Activated T-helper 9 cell treated with anti-CD3 and anti-CD28 coated beads, Interleukin-2, amount 50 U/mL, for 16 hours (primary cell): ENCODE measurements around the gene RABEP1.
"Not testable (repeated sequence)": the region's sequence is repeated elsewhere in the genome, so short reads cannot be mapped to it uniquely, and the experiment has no call there.

Experiments
- DNase-seq: peaks from one replicate; pipeline ENCODE4 v3.0.0-alpha.2; 2020; ENCODE audit warnings: low read depth

The RABEP1 gene, protein sequence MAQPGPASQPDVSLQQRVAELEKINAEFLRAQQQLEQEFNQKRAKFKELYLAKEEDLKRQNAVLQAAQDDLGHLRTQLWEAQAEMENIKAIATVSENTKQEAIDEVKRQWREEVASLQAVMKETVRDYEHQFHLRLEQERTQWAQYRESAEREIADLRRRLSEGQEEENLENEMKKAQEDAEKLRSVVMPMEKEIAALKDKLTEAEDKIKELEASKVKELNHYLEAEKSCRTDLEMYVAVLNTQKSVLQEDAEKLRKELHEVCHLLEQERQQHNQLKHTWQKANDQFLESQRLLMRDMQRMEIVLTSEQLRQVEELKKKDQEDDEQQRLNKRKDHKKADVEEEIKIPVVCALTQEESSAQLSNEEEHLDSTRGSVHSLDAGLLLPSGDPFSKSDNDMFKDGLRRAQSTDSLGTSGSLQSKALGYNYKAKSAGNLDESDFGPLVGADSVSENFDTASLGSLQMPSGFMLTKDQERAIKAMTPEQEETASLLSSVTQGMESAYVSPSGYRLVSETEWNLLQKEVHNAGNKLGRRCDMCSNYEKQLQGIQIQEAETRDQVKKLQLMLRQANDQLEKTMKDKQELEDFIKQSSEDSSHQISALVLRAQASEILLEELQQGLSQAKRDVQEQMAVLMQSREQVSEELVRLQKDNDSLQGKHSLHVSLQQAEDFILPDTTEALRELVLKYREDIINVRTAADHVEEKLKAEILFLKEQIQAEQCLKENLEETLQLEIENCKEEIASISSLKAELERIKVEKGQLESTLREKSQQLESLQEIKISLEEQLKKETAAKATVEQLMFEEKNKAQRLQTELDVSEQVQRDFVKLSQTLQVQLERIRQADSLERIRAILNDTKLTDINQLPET

DNA sequence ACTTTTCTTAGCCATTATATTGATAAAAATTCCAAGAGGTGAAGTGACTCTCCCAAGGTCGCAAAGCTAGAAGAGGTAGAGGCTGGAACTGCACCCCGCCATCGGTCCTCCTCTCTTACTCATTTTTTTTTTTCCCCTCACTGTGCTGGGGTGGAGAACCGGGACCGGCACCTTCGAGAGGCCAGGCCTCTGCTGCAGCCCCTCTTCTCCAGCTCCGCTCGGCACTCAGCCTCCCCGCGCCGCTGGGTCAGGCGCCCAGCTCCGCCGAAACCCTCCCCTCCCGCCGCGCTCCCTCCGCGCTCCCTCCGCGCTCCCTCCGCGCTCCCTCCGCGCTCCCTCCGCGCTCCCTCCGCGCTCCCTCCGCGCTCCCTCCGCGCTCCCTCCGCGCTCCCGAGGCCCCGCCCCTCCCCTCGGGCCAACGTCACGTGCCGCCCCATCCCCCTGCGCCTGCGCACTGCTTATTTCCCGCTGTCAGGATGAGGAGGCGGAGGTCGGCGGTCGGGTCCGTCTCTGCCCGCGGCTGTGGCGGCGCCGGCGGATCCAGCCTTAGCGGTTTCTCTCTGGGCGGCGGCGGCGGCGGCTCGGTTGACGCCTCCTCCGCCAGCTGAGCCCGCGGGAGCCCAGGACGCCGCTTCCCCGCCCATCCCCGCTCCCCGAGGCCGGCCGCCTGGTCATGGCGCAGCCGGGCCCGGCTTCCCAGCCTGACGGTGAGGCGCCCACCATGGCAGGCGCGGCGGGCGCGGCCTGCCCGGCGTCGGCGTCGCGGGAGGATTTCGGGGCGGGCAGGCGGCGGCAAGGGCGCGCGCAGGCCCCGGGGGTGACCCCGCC is at the start of gene RABEP1:
Gene RABEP1, plus strand, starts transcription at position 471 of the 828 bp plus-strand sequence. Its CDS starts 203 bp downstream, at position 674.
- DNase-seq = peak; percentile 91

DNA sequence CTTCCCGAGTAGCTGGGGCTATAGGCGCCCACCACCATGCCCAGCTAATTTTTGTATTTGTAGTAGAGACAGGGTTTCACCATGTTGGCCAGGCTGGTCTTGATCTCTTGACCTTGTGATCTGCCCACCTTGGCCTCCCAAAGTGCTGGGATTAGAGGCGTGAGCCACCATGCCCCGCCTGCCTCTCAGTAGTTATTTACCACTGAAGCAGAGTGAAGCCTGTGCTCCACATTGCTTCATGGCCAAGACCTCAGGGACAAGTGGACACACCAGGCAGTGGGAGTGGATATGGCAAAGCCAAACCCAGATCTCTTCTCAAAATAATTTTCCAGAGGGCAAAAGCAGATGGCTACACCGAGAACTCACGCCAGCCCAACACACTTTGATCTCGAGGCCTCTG is 48.6 kb upstream of the RABEP1 start:
- DNase-seq = not testable (repeated sequence)

DNA sequence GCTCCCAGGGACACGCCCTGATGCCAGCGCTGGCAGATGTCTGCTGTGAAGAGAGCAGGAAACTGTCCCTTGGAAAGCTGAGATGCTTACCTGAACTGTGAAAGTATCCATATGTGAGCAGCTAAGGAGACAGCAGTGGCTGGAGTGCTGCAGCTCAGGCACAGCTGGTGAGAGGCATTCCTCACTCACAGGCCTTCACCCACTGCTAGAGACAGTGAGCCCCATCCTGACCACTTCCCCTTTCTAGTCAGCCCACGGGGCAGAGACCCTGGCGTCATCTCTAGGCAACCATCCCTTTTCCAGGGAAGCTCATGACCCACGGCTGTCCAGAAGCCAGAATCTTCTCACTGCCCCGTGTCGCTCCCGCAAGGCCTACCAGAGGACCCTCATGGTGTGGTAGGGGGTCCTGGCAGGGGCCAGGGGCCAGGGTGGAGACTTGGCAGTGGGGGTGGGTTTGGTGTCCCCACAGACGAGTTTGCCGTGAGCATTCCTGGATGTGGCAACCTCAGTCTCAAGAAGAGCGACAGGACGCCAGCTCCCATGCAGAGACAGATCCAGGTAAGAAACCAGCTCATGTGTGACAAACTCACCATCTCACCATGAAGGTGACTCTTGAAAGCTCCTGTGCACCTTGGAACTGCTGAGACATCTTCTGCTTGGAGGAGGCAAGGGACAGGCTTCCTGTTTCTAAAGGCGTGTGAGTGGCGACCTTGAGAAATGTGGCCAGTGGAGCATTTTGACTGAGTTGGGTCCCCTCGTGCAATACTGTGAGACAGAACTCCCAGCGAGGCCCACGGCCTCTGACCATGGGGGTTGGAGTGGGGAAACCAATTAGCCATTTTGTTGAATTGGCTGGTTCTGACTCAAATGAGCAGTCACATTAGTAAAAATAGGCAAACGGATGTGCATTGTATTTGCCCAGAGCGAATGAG is 47.2 kb upstream of the RABEP1 start, which contains the start of gene SCIMP:
Gene SCIMP, minus strand, starts transcription at position 216 of the 932 bp plus-strand sequence. Its CDS starts 105 bp downstream, at position 111.
- DNase-seq = no peak

DNA sequence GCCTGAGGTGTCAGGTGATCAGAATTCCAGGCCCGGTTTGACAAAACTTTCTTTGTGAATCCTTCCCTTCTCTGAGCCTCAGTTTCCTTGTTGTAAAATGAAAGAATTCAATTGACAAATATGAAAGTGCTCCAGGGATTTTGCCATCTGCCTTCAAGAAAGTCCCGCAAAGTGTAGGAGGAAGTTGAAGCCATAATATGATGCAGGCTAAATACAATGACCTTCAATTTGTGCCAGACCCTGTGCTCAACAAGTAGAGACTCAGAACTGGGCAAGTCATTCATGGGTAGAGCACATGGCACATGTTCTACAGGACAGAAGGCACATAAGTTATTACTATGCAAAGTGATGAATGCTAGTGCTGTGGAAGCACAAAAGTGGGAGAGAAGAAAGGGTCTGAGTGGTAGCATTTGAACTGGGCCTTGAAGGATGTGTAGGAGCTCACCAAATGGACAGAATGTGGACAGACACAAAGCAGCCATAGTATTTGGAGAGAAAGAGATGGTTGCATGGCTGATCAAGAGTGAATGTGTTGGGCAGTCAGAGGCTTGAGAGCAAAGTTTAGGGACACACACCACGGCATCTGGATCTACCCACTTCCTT is 45.0 kb upstream of the RABEP1 start:
- no peak for DNase-seq

DNA sequence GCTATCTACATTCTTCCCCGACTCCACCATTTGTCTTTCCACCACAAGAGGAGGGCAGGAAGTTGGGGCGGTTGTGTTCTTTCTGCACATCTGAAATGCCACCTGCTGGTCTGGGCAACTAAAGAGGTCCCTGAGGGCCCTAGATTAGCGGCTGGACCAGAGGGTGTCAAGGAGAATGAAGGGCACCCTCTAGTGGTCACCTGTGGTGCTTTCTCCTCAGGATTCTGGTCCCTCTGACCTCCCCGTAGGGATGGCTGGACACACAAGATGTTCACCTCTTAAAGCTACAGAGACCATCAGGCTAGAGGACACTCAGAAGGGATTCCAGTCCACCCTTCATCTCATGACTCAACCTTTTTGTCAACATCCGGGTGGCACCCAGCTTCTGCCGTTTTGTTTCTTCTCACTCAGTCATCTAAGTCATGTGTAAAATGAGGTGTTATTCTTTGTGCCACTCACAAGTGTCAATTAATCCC is 44.5 kb upstream of the RABEP1 start:
- no peak for DNase-seq

DNA sequence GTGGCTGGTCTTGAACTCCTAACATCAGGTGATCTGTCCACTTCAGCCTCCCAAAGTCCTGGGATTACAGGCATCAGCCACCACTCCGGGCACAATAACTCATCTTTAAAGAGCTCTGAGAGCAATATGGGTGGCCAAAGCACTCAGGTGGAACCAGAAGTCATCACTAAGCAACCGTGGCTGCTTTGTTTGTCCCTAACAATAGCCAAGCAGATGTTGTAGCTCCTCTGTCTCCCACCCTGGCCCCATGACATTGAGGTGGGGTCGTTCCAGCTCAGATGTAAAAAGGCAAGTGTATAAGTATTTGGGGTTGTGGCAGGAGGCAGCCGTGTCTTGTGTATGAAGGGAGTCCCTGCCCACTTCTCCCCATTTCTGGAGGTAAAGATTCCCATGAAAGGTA is 43.8 kb upstream of the RABEP1 start:
- no peak for DNase-seq

DNA sequence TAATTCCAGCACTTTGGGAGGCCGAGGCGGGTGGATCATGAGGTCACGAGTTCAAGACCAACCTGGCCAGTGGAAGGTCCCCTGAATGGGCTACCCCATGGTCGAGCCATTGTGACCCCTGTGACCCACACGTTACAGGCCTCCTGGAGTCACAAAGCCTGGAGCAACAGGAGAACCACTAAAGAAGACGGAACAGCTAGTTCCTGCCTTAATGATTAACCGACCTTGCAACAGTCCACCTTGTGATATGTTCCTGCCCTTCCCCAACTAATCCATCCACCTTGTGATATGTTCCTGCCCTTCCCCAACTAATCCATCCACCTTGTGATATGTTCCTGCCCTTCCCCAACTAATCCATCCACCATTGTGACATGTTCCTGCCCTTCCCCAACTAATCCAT is 42.3 kb upstream of the RABEP1 start:
- not testable (repeated sequence) for DNase-seq

DNA sequence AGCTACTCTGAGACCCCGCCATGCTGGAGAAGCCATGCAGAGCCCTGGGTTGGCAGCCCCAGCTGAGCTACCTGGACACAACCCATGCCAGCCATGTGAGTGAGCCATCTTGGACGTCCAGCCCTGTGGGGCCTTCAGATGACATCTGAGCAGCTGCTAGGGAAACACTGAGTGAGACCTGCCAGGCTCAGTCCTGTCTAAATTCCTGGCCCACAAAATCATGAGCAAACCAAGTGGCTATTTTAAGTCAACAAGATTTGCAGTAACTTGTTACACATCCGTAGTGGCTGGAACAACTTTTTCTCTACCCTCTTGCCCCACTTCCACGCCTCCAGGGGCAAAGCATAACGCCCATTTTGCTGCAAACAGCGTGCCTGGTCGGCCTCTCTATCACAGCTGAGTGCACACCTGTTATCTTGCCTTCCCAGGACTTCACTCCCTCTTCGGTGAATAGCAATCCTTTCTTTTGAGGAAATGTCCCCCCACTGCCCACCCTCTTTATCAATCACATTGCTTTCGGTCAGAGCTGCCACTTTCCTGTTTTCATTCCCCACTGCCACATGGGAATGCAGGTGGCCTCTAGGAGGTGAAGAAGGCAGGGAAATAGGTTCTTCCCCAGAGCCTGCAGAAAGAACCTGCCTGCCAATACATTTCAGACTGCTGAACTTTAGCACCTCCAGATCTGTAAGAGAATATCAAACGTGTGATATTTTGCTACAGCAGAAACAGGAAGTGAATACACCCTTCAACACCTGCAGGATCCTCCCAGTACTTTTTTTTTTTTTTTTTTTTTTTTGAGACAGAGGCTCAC is 40.0 kb upstream of the RABEP1 start:
- no peak for DNase-seq

DNA sequence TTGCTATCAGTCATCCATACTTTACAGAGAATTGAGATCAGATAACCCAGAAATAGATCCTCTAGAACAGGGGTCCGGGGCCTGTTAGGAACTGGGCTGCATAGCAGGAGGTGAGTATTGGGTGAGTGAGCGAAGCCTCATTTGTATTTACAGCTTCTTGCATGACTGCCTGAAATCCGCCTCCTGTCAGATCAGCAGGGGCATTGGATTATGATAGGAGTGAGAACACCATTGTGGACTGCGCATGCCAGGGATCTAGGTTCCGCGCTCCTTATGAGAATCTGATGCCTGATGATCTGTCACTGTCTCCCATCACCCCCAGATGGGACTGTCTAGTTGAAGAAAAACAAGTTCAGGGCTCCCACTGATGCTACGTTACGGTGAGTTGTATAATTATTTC is 34.5 kb upstream of the RABEP1 start:
- no peak for DNase-seq

DNA sequence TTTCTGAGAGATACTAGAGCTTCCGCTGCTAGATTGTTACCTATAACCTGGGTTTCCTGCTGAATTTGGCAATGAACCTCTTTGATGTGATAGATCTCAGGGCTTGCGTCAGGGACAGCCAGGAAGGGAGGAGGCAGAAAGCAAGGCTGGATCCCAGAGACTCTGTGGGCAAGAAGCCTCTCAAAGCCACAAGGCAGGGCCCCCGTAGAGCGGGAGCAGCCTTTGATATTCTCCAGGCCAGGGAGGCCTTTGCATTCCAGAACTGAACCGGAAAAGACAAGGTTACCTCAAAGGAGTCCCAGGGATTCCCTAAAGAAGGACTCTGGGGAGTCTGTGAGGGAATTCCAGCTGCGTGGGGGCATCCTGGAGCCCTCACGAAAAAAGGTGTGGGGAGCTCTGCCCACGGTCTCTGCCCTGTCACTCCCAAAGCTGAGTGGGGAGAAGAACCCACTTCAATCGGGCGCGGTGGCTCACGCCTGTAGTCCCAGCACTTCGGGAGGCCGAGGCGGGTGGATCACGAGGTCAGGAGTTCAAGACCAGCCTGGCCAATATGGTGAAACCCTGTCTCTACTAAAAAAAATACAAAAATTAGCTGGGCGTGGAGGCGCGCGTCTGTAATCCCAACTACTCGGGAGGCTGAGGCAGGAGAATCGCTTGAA is 33.1 kb upstream of the RABEP1 start:
- no peak for DNase-seq

DNA sequence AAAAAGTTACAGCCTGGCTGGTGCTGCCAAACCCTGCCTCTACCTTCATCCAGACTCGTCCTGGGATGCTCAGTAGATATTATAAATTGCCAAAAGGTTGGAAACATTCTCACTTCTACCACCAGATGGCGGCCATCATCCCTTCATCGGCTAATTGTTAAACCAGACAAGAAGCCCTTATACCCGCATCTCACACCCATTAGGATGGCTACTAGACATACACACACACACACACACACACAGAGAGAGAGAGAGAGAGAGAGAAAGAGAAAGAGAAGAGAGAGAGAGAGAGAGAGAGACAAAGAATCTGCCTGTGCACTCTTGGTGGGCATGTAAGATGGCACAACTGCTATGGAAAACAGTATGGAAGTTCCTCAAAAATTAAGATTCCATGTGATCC is 32.5 kb upstream of the RABEP1 start:
- peak; percentile 25 for DNase-seq

DNA sequence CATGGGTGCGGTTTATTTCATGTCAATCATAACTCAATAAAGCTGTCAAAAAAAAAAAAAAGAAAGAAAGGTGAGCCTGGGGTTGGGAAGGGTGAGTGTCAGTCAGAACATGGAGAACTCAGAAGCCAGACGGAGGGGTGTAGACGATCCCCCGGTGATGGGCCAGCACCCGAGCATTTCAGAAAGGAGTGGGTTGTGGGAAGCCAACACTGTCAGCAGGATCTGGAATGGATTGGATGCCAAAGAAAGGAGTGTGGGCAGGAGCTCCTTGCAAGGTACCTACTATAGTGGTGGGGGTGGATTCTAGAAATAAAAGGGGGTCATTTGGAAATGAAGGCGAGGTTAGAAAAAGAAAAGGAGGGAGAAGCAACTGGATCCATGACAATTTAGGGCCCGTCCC is 27.7 kb upstream of the RABEP1 start:
- DNase-seq = no peak

DNA sequence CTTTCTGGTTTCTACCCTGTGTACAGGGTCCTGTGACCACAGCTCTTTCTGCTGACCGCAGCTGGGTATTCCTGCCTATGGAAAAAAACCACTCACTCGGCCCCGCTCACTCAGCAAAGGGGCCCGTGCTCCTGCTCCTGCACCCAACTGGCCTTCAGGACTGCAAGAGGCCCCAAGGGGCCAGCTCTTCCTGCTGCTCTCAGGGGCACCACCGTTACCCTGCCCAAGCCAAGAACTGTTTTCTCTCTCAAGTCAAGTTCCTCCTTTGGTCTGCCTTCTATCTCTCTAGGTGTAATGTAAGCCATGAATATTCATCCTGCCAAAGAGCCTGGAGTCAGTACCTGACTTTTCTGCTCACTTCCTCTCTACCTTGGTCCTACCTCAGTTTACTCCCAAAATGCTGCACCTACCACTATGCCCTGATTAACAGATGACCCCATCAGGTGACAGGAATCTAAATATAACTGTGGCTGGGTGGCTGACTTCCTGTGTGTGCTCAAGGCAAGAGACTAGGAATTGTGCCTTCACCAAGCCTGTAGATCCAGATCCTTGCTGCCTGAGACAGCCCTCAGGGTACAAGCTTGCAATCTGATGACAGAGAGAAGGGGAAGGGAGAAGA is 27.1 kb upstream of the RABEP1 start:
- no peak for DNase-seq

DNA sequence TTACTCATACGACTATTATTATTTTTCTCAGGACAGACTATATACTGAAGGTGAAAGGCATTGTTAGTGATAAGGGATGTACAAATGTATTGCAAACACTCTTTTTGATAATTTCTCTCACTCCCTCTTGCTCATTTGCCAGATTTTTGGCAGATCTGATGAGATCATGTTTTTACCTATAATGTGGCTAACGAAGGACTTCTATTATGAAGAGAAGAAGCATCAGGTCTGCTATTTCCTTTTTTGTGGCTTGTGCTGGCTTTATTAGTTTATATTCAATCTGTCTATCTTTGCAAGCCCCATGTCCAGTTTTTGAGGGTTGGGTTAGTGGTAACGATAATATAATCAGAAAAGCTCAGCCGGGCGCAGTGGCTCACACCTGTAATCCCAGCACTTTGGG is 25.0 kb upstream of the RABEP1 start:
- DNase-seq = no peak

DNA sequence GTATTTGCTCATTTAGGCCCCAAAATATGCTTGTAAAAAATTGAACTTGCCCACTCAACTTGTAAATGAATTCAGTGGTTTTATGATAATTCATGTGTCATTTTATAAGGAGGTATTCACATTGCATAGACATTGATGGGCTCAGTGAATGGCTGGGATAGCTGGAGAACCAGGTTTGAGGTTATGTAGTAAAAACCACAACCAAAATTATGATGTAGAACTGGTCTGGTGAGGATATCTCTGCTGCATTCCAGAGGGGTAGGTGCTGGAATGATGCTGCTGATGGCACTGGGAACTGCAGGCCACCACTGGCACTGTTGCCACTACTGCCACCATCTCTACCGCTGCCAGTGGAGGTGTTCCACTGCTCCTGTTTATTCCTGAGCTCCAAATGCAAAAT is 21.5 kb upstream of the RABEP1 start:
- DNase-seq = no peak

DNA sequence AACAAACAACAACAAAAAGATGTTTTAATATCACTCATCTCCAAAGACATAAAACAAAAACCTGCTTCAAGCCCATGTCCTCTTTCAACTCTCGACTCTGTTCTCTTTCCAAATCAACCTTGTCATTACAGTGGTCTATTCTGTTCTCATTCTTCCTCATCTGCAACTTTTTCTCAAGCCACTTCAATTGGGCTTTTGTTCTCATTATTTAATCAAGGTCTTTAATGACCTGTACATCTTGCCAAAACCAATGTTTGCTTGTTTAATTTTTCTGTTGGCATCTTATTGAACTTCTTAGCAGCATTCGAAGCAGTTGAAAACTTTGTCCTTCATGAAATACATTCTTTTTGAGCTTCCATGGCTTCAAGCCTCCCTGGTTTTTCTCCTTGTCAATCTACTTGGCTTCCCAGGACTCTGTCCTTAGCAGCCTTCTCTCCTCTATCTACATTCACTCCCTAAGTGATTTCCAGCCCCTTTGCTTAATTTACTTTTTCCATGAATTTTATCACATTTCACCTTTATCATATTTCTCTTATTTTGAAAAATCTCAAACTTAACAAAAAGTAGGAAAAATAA is 19.6 kb upstream of the RABEP1 start:
- DNase-seq = no peak

DNA sequence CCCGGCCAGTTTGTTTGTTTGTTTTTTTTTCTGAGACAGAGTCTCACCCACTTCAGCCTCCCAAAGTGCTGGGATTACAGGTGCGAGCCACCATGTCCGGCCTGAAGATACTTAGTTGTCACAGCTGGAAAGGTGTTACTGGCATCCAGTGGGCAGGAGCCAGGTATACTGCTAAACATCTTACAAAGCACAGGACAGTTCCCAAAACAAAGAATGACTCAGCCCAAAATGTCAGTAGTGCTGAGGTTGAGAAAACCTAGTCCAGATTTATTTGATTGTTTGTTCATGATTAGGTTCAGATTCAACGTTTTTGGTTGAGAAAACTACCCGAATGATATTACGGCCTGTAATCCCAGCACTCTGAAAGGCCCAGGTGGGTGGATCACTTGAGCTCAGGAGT is 18.6 kb upstream of the RABEP1 start:
- DNase-seq = no peak

DNA sequence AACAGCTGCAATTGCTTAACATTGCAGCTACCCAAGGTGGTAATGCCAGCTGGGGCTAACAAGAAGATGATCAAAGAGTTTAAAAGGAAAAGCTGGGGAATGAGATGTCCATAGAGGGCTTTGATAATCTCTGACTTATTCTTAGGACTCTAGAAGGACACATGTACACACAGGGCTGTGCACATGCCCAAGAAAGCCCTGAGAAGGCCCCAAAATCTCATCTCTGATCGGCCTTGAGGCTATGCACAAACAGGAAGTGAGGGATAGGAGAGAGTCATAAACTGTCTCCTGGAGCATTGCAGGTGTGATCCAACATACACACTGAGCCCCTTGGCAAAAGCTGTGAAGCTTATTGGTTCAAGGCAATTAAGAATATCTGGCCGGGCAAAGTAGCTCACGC is 17.2 kb upstream of the RABEP1 start:
- DNase-seq = no peak
